ENCODE measurements around the gene MDGA2.

- no peak for TF ChIP-seq CTCF (conservative IDR thresholded peaks at IDR 0.05)
- no peak for TF ChIP-seq EZH2 (IDR thresholded peaks at IDR 0.05; ENCODE audit: low read depth)
Observed at GRCh38 chr14:47507861-47508260, 167.5 kb downstream of the MDGA2 start.
